Natural killer cell (primary cell): Measurements from ENCODE around the gene PRSS36. TPM values are rescaled to one million over a fixed set of nuclear protein-coding genes. Genes with fewer than 3 reads are reported as not detected.

Experiments
- ATAC-seq, 3 donors: fragments of 150-1000 bp in 2 of 3; fragments of 200-7000 bp in 1 of 3; cut with Tn5 transposase; 1 replicate in 1 of 3; 2 replicates in 2 of 3; pipeline ENCODE4 v1.10.0; 2021; ENCODE audit warnings: mild to moderate bottlenecking in 2 of 3, moderate library complexity in 2 of 3
- DNase-seq, 2 donors: peaks; one replicate each; pipeline versions ENCODE4 v3.0.0 to v3.0.0-alpha.2; 2013 to 2021; ENCODE audit warnings: mixed read lengths in 1 of 2
- H3K27ac ChIP-seq: one replicate; pipeline ENCODE4 v1.5.1; 2013; ENCODE audit warnings: mild to moderate bottlenecking, low read length
- H3K27me3 ChIP-seq: one replicate; pipeline ENCODE4 v1.6.1; 2013; ENCODE audit warnings: low read length; ENCODE audit not compliant: control insufficient read depth, insufficient read depth
- H3K36me3 ChIP-seq: one replicate; pipeline ENCODE4 v1.6.1; 2013; ENCODE audit warnings: low read length; ENCODE audit not compliant: control insufficient read depth, insufficient read depth
- H3K4me1 ChIP-seq: one replicate; pipeline ENCODE4 v1.6.1; 2013; ENCODE audit warnings: low read length; ENCODE audit not compliant: control insufficient read depth, insufficient read depth
- H3K4me3 ChIP-seq: one replicate; pipeline ENCODE4 v1.5.1; 2013; ENCODE audit warnings: low read length
- H3K9me3 ChIP-seq: one replicate; pipeline ENCODE4 v1.6.1; 2013; ENCODE audit warnings: low read length; ENCODE audit not compliant: control insufficient read depth, insufficient read depth
- H3K27ac Mint-ChIP-seq, 2 donors: one replicate each; pipeline ENCODE4 v1.8.0; 2022; ENCODE audit warnings: mild to moderate bottlenecking in 2 of 2, mixed read lengths in 2 of 2, moderate library complexity in 1 of 2
- H3K27me3 Mint-ChIP-seq, 2 donors: one replicate each; pipeline ENCODE4 v1.8.0; 2022; ENCODE audit warnings: low read depth in 2 of 2, mixed read lengths in 2 of 2
- H3K36me3 Mint-ChIP-seq: one replicate; pipeline ENCODE4 v1.8.0; 2022; ENCODE audit warnings: mixed read lengths
- H3K4me1 Mint-ChIP-seq, 2 donors: one replicate each; pipeline ENCODE4 v1.8.0; 2022; ENCODE audit warnings: mixed read lengths in 2 of 2
- H3K4me3 Mint-ChIP-seq: one replicate; pipeline ENCODE4 v1.8.0; 2022; ENCODE audit warnings: mild to moderate bottlenecking, moderate library complexity, mixed read lengths
- H3K9me3 Mint-ChIP-seq, 2 donors: one replicate each; pipeline ENCODE4 v1.8.0; 2022; ENCODE audit warnings: mixed read lengths in 2 of 2
- CTCF ChIP-seq: fragments of 200-600 bp; IDR thresholded peaks from one replicate; pipeline ENCODE4 v1.8.0; 2022; ENCODE audit warnings: antibody characterized with exemption
- WGBS: methylation state at CpG from one replicate; pipeline ENCODE4 v1.1.7; 2013; ENCODE audit warnings: missing lambda C conversion rate; ENCODE audit not compliant: insufficient coverage; 5-methylcytosine and 5-hydroxymethylcytosine counted together
- intact Hi-C: fragments of 100-400 bp; cut with micrococcal nuclease; formaldehyde crosslinking; loops from one replicate; pipeline ENCODE4 v1.14.2; 2022
- total RNA-seq, 4 donors: library from RNA; stranded (reverse); fragments of 120-200 nt in 1 of 4; gene quantifications; one replicate each; pipeline versions ENCODE4 v1.2.3 to v1.2.4, GENCODE V29; 2013 to 2022

Gene PRSS36
- total RNA-seq, 3 donors from 2014 or later (not counting 1 experiment from before 2014, with no cell fraction given): 2.1 to 3.5 (median 2.3) TPM

- no peak for ATAC-seq
- Histone ChIP-seq H3K9me3 (no peaks in the 10 kb centered on the region), H3K27ac (peak overlapping the region; percentile 74), H3K4me1 (peaks cover 46% of the 10 kb centered on the region), H3K27me3 (no peaks in the 10 kb centered on the region), H3K4me3 (no peak overlapping the region), H3K36me3 (peaks cover 48% of the 10 kb centered on the region)
- DNase-seq: no peak
- intact Hi-C loops: no loop called here
- H3K27ac Mint-ChIP-seq: no peak overlapping the region
- no peaks in the 10 kb centered on the region for H3K27me3 Mint-ChIP-seq
- TF ChIP-seq CTCF: no peak
- peaks cover 0 to 8% of the 10 kb centered on the region in 2 donors for H3K4me1 Mint-ChIP-seq
- no peaks in the 10 kb centered on the region for H3K9me3 Mint-ChIP-seq
- no peaks in the 10 kb centered on the region for H3K36me3 Mint-ChIP-seq
- WGBS: 66% methylated on average over 29 of the region's 29 CpGs
- H3K4me3 Mint-ChIP-seq: no peak overlapping the region
Observed at GRCh38 chr16:31129568-31130335, 20.1 kb downstream of the PRSS36 start.

GRCh38 chr16:31128711-31129567 is 20.9 kb downstream of the PRSS36 start:
- DNase-seq (no peak), ATAC-seq (peak; percentile 64 to 94 (median 66))
- Histone ChIP-seq H3K36me3 (peaks cover 51% of the 10 kb centered on the region), H3K4me1 (peaks cover 41% of the 10 kb centered on the region), H3K27ac (peak overlapping the region; percentile 74), H3K27me3 (no peaks in the 10 kb centered on the region), H3K4me3 (no peak overlapping the region), H3K9me3 (no peaks in the 10 kb centered on the region)
- no peak overlapping the region for H3K4me3 Mint-ChIP-seq
- no peaks in the 10 kb centered on the region for H3K36me3 Mint-ChIP-seq
- peaks cover 0 to 8% of the 10 kb centered on the region in 2 donors for H3K4me1 Mint-ChIP-seq
- 48% methylated on average over 14 of the region's 14 CpGs for WGBS
- H3K27me3 Mint-ChIP-seq: no peaks in the 10 kb centered on the region
- no peaks in the 10 kb centered on the region for H3K9me3 Mint-ChIP-seq
- no peak for TF ChIP-seq CTCF
- intact Hi-C loops: no loop called here
- H3K27ac Mint-ChIP-seq: peak overlapping the region; percentile 31 to 64

- no peaks in the 10 kb centered on the region for H3K36me3 Mint-ChIP-seq
- no peaks in the 10 kb centered on the region for H3K27me3 Mint-ChIP-seq
- H3K27ac ChIP-seq: no peak overlapping the region
- no peak overlapping the region for H3K4me3 Mint-ChIP-seq
- H3K4me3 ChIP-seq: no peak overlapping the region
- H3K9me3 Mint-ChIP-seq: no peaks in the 10 kb centered on the region
- DNase-seq (no peak), ATAC-seq (no peak)
- H3K36me3 ChIP-seq: peaks cover 56% of the 10 kb centered on the region
- WGBS: 97% methylated on average over 13 of the region's 13 CpGs
- no peaks in the 10 kb centered on the region for H3K27me3 ChIP-seq
- peaks cover 38% of the 10 kb centered on the region for H3K4me1 ChIP-seq
- no peak for TF ChIP-seq CTCF
- intact Hi-C loops: no loop called here
- H3K9me3 ChIP-seq: no peaks in the 10 kb centered on the region
- peaks cover 0 to 8% of the 10 kb centered on the region in 2 donors for H3K4me1 Mint-ChIP-seq
- H3K27ac Mint-ChIP-seq: peak overlapping the region in 1 of 2 donors; percentile 49
Observed at GRCh38 chr16:31127182-31127581, 22.7 kb downstream of the PRSS36 start.
